CD4-positive, alpha-beta T cell (primary cell): ENCODE data around the gene FARP1. TPM values are rescaled to one million over a fixed set of nuclear protein-coding genes. Genes with fewer than 3 reads are reported as not detected.

Experiments
- ATAC-seq: fragments of 200-7000 bp; cut with Tn5 transposase; one replicate; pipeline ENCODE4 v1.10.0; 2022; ENCODE audit warnings: mild to moderate bottlenecking; ENCODE audit not compliant: poor library complexity
- CTCF ChIA-PET: fragments of 350-600 bp; sonication (Branson Sonifier 250); formaldehyde crosslinking; loops from one replicate; lab custom pipeline; 2021; ENCODE audit warnings: antibody characterized with exemption, inconsistent platforms; lab: Charles Lee
- POLR2A ChIA-PET: fragments of 350-600 bp; sonication (Branson Sonifier 250); formaldehyde crosslinking; loops from one replicate; lab custom pipeline; 2021; ENCODE audit warnings: antibody characterized with exemption, inconsistent platforms; lab: Charles Lee
- DNase-seq, 14 experiments: peaks; one replicate each; pipeline ENCODE4 v3.0.0-alpha.2; 2013 to 2020; ENCODE audit warnings: mixed read lengths in 2 of 14
- H3K27ac ChIP-seq, 2 donors: one replicate each; pipeline versions ENCODE4 v1.5.1 to v1.7.0; 2013; ENCODE audit warnings: low read length in 2 of 2, low read depth in 1 of 2, mild to moderate bottlenecking in 1 of 2
- H3K27me3 ChIP-seq, 2 experiments: 1 replicate in 1 of 2; 2 replicates in 1 of 2; pipeline versions ENCODE4 v1.6.1 to v1.7.0; 2013; ENCODE audit warnings: low read length in 2 of 2, control low read depth in 1 of 2, mild to moderate bottlenecking in 1 of 2, moderate library complexity in 1 of 2; ENCODE audit not compliant: insufficient read depth in 2 of 2, control insufficient read depth in 1 of 2
- H3K36me3 ChIP-seq: one replicate; pipeline ENCODE4 v1.6.1; 2013; ENCODE audit warnings: low read length, control low read depth; ENCODE audit not compliant: insufficient read depth
- H3K4me1 ChIP-seq: one replicate; pipeline ENCODE4 v1.6.1; 2013; ENCODE audit warnings: low read length, control low read depth; ENCODE audit not compliant: insufficient read depth
- H3K4me3 ChIP-seq: one replicate; pipeline ENCODE4 v1.5.1; 2013; ENCODE audit warnings: mild to moderate bottlenecking, low read length, moderate library complexity
- H3K9me3 ChIP-seq, 2 experiments: 1 replicate in 1 of 2; 2 replicates in 1 of 2; pipeline versions ENCODE4 v1.6.1 to v1.7.0; 2013; ENCODE audit warnings: low read length in 2 of 2, mild to moderate bottlenecking in 2 of 2, control low read depth in 1 of 2, moderate library complexity in 1 of 2; ENCODE audit not compliant: control insufficient read depth in 1 of 2, insufficient read depth in 1 of 2
- H3K27ac Mint-ChIP-seq: one replicate; pipeline ENCODE4 v1.8.0; 2020; ENCODE audit warnings: mixed read lengths
- H3K27me3 Mint-ChIP-seq: one replicate; pipeline ENCODE4 v1.8.0; 2021; ENCODE audit warnings: mixed read lengths
- H3K36me3 Mint-ChIP-seq: one replicate; pipeline ENCODE4 v1.8.0; 2021; ENCODE audit warnings: low read depth, mixed read lengths
- H3K4me1 Mint-ChIP-seq: one replicate; pipeline ENCODE4 v1.8.0; 2021; ENCODE audit warnings: low read depth, mixed read lengths
- H3K4me3 Mint-ChIP-seq: one replicate; pipeline ENCODE4 v1.8.0; 2020; ENCODE audit warnings: mild to moderate bottlenecking, mixed read lengths
- H3K9me3 Mint-ChIP-seq: one replicate; pipeline ENCODE4 v1.8.0; 2020; ENCODE audit warnings: mixed read lengths
- CTCF ChIP-seq: fragments of 200-600 bp; IDR thresholded peaks from one replicate; pipeline ENCODE4 v1.8.0; 2022; ENCODE audit warnings: antibody characterized with exemption, mild to moderate bottlenecking
- intact Hi-C, 2 experiments: fragments of 100-400 bp; cut with DNase I in 1 of 2; cut with micrococcal nuclease in 1 of 2; formaldehyde crosslinking; loops; one replicate each; pipeline versions ENCODE4 v1.15.1 to v1.9.0; 2023 to 2025; cut with DNase I, micrococcal nuclease
- total RNA-seq, 174 experiments: library from RNA in 2 of 174; stranded (reverse) in 2 of 174; gene quantifications; one replicate each; pipeline ENCODE4 v1.2.3 and lab custom pipeline; 2021 to 2026

FARP1 gene
- total RNA-seq, 2 experiments from 2014 or later, result 0.30 TPM; not detected in 1

DNA sequence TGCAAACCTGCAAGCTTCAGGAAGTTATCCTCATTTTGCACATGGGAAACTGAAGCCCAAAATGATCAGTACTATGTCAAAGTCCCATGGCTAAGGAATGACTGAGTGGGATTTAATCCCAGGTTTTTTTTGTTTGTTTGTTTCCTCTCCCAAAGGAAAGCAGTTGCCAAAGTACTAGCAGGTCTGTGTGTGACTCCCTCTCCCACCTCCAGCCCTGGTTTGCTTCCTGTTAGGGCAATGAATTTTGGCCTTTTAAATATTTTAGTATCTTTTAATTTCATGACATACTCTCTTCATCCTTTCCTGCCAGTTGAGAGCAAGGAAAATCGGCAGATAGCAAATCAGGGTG is 168.3 kb downstream of the FARP1 start:
- Histone ChIP-seq H3K27me3 (no peaks in the 10 kb centered on the region), H3K9me3 (no peaks in the 10 kb centered on the region), H3K4me3 (no peak overlapping the region), H3K27ac (no peak overlapping the region), H3K36me3 (no peaks in the 10 kb centered on the region), H3K4me1 (no peaks in the 10 kb centered on the region)
- Mint-ChIP-seq H3K27ac (no peak overlapping the region), H3K36me3 (no peaks in the 10 kb centered on the region), H3K27me3 (no peaks in the 10 kb centered on the region), H3K4me3 (no peak overlapping the region), H3K9me3 (no peaks in the 10 kb centered on the region), H3K4me1 (no peaks in the 10 kb centered on the region)
- TF ChIP-seq CTCF, result no peak
- CTCF ChIA-PET, result no interaction called here
- POLR2A ChIA-PET, result no interaction called here
- intact Hi-C loops, result no loop called here
- ATAC-seq (no peak), DNase-seq (no peak)

DNA sequence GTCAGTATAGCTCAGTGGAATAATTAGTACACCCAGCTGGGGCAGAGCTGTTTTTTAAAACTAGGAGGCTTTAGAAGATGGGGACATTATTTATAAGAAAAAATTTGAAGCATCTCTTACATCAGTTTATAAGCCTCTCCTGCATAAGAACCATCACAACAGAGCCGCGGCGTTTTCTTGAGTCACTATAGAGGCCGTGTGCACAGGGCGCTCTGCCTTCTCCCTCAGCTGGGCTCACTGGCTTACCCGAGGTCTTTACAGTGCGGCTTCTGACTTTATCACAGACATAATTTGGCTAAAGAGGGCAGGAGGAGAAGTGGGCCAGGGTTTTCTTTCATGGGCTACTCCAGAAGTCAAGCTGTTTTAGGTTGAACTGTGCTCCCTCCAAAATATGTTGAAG is 169.7 kb downstream of the FARP1 start:
- Mint-ChIP-seq H3K9me3 (no peaks in the 10 kb centered on the region), H3K36me3 (no peaks in the 10 kb centered on the region), H3K4me1 (no peaks in the 10 kb centered on the region), H3K27ac (no peak overlapping the region), H3K4me3 (no peak overlapping the region), H3K27me3 (no peaks in the 10 kb centered on the region)
- ChIA-PET CTCF (no interaction called here), POLR2A (no interaction called here)
- TF ChIP-seq CTCF, result no peak
- H3K9me3 ChIP-seq, result no peaks in the 10 kb centered on the region
- ATAC-seq, result no peak
- intact Hi-C loops, result no loop called here
- H3K4me3 ChIP-seq, result no peak overlapping the region
- no peaks in the 10 kb centered on the region for H3K27me3 ChIP-seq
- DNase-seq, result no peak
- no peaks in the 10 kb centered on the region for H3K36me3 ChIP-seq
- H3K27ac ChIP-seq, result no peak overlapping the region
- no peaks in the 10 kb centered on the region for H3K4me1 ChIP-seq

GRCh38 chr13:98313023-98313921 is 170.4 kb downstream of the FARP1 start:
- ChIA-PET CTCF (no interaction called here), POLR2A (no interaction called here)
- Mint-ChIP-seq H3K36me3 (no peaks in the 10 kb centered on the region), H3K9me3 (no peaks in the 10 kb centered on the region), H3K27ac (no peak overlapping the region), H3K4me1 (no peaks in the 10 kb centered on the region), H3K4me3 (no peak overlapping the region), H3K27me3 (no peaks in the 10 kb centered on the region)
- DNase-seq (no peak), ATAC-seq (no peak)
- no peak overlapping the region for H3K27ac ChIP-seq
- no peaks in the 10 kb centered on the region for H3K9me3 ChIP-seq
- no peaks in the 10 kb centered on the region for H3K4me1 ChIP-seq
- no peak for TF ChIP-seq CTCF
- no peak overlapping the region for H3K4me3 ChIP-seq
- no peaks in the 10 kb centered on the region for H3K36me3 ChIP-seq
- H3K27me3 ChIP-seq, result no peaks in the 10 kb centered on the region
- intact Hi-C loops, result no loop called here
